Mesendoderm (in vitro differentiated cells): ENCODE results near the gene SHC2.

Source experiments
- DNase-seq: peaks from one replicate; pipeline ENCODE4 v3.0.0; 2013
- H2AK5ac ChIP-seq: 2 replicates; pipeline ENCODE4 v1.6.1; 2013; ENCODE audit warnings: low read length, inconsistent platforms
- H2BK120ac ChIP-seq: 2 replicates; pipeline ENCODE4 v1.6.1; 2013; ENCODE audit warnings: low read depth, mild to moderate bottlenecking, low read length, moderate library complexity, mixed read lengths
- H2BK15ac ChIP-seq: replicated peaks from 2 replicates; pipeline ENCODE4 v1.6.1; 2013; ENCODE audit warnings: low read depth, mild to moderate bottlenecking, moderate library complexity
- H2BK5ac ChIP-seq: 2 replicates; pipeline ENCODE4 v1.6.1; 2013; ENCODE audit warnings: low read length, inconsistent platforms
- H3K18ac ChIP-seq: 2 replicates; pipeline ENCODE4 v1.6.1; 2013; ENCODE audit warnings: mild to moderate bottlenecking, low read length, mixed read lengths
- H3K23ac ChIP-seq: one replicate; pipeline ENCODE4 v1.6.1; 2013; ENCODE audit warnings: low read length
- H3K27ac ChIP-seq: 2 replicates; pipeline ENCODE4 v1.5.1; 2013; ENCODE audit warnings: low read depth, mild to moderate bottlenecking, inconsistent platforms, low read length, moderate library complexity
- H3K27me3 ChIP-seq: 2 replicates; pipeline ENCODE4 v1.6.1; 2013; ENCODE audit warnings: low read length, control low read depth, mild to moderate bottlenecking, inconsistent platforms; ENCODE audit not compliant: insufficient read depth, poor library complexity
- H3K36me3 ChIP-seq: 2 replicates; pipeline ENCODE4 v1.6.1; 2013; ENCODE audit warnings: low read length, inconsistent platforms; ENCODE audit not compliant: control insufficient read depth, insufficient read depth
- H3K4ac ChIP-seq: one replicate; pipeline ENCODE4 v1.6.1; 2013; ENCODE audit warnings: low read depth, mild to moderate bottlenecking, low read length, moderate library complexity
- H3K4me1 ChIP-seq: 2 replicates; pipeline ENCODE4 v1.6.1; 2013; ENCODE audit warnings: low read depth, low read length, inconsistent platforms; ENCODE audit not compliant: control insufficient read depth
- H3K4me2 ChIP-seq: 2 replicates; pipeline ENCODE4 v1.6.1; 2013; ENCODE audit warnings: low read length
- H3K4me3 ChIP-seq: 2 replicates; pipeline ENCODE4 v1.5.1; 2013; ENCODE audit warnings: mild to moderate bottlenecking, low read length
- H3K56ac ChIP-seq: one replicate; pipeline ENCODE4 v1.6.1; 2013; ENCODE audit warnings: low read length
- H3K79me1 ChIP-seq: 2 replicates; pipeline ENCODE4 v1.6.1; 2013; ENCODE audit warnings: low read length, inconsistent platforms
- H3K79me2 ChIP-seq: 2 replicates; pipeline ENCODE4 v1.6.1; 2013; ENCODE audit warnings: mild to moderate bottlenecking, low read length; ENCODE audit not compliant: control insufficient read depth, insufficient read depth
- H3K9ac ChIP-seq: 2 replicates; pipeline ENCODE4 v1.6.1; 2013; ENCODE audit warnings: low read length, inconsistent platforms
- H4K5ac ChIP-seq: one replicate; pipeline ENCODE4 v1.6.1; 2013; ENCODE audit warnings: low read length
- H4K8ac ChIP-seq: one replicate; pipeline ENCODE4 v1.6.1; 2013; ENCODE audit warnings: low read depth, mild to moderate bottlenecking, control low read depth, low read length, moderate library complexity
- WGBS: extraction: QIAGEN DNeasy Blood & Tissue Kit; methylation state at CpG from one replicate; pipeline ENCODE4 v1.1.7; 2013; ENCODE audit warnings: low lambda C conversion rate, missing lambda C conversion rate; ENCODE audit not compliant: insufficient coverage; ENCODE audit errors: extremely low coverage; 5-methylcytosine and 5-hydroxymethylcytosine counted together

The SHC2 gene

GRCh38 chr19:493391-494170, 32.7 kb upstream of the SHC2 start:
- H3K27me3 ChIP-seq, result peaks cover 10% of the 10 kb centered on the region
- no peaks in the 10 kb centered on the region for H3K36me3 ChIP-seq
- H3K4ac ChIP-seq, result no peak overlapping the region
- no peak overlapping the region for H2BK5ac ChIP-seq
- no peak overlapping the region for H2BK15ac ChIP-seq
- no peak overlapping the region for H3K27ac ChIP-seq
- no peaks in the 10 kb centered on the region for H3K79me2 ChIP-seq
- H3K23ac ChIP-seq, result no peak overlapping the region
- DNase-seq, result no peak
- no CpG with 5 or more reads among the region's 23 CpGs for WGBS
- H4K5ac ChIP-seq, result no peak overlapping the region
- H2AK5ac ChIP-seq, result no peak overlapping the region
- H3K56ac ChIP-seq, result no peak overlapping the region
- no peak overlapping the region for H3K18ac ChIP-seq
- no peak overlapping the region for H2BK120ac ChIP-seq
- H3K4me2 ChIP-seq, result no peak overlapping the region
- H3K4me3 ChIP-seq, result no peak overlapping the region
- no peak overlapping the region for H4K8ac ChIP-seq
- no peak overlapping the region for H3K9ac ChIP-seq
- H3K79me1 ChIP-seq, result no peaks in the 10 kb centered on the region
- no peaks in the 10 kb centered on the region for H3K4me1 ChIP-seq

GRCh38 chr19:492091-492531, 31.3 kb upstream of the SHC2 start:
- H3K79me1 ChIP-seq, result no peaks in the 10 kb centered on the region
- no peak overlapping the region for H2AK5ac ChIP-seq
- no peak overlapping the region for H3K4me2 ChIP-seq
- WGBS, result no CpG with 5 or more reads among the region's 19 CpGs
- no peak overlapping the region for H4K5ac ChIP-seq
- H4K8ac ChIP-seq, result no peak overlapping the region
- no peak overlapping the region for H2BK120ac ChIP-seq
- H3K4ac ChIP-seq, result no peak overlapping the region
- DNase-seq, result no peak
- no peak overlapping the region for H3K4me3 ChIP-seq
- H3K4me1 ChIP-seq, result no peaks in the 10 kb centered on the region
- no peak overlapping the region for H3K23ac ChIP-seq
- no peak overlapping the region for H3K56ac ChIP-seq
- no peaks in the 10 kb centered on the region for H3K27me3 ChIP-seq
- H3K9ac ChIP-seq, result no peak overlapping the region
- no peak overlapping the region for H2BK5ac ChIP-seq
- no peak overlapping the region for H3K27ac ChIP-seq
- no peak overlapping the region for H2BK15ac ChIP-seq
- H3K18ac ChIP-seq, result no peak overlapping the region
- no peaks in the 10 kb centered on the region for H3K79me2 ChIP-seq
- no peaks in the 10 kb centered on the region for H3K36me3 ChIP-seq

DNA sequence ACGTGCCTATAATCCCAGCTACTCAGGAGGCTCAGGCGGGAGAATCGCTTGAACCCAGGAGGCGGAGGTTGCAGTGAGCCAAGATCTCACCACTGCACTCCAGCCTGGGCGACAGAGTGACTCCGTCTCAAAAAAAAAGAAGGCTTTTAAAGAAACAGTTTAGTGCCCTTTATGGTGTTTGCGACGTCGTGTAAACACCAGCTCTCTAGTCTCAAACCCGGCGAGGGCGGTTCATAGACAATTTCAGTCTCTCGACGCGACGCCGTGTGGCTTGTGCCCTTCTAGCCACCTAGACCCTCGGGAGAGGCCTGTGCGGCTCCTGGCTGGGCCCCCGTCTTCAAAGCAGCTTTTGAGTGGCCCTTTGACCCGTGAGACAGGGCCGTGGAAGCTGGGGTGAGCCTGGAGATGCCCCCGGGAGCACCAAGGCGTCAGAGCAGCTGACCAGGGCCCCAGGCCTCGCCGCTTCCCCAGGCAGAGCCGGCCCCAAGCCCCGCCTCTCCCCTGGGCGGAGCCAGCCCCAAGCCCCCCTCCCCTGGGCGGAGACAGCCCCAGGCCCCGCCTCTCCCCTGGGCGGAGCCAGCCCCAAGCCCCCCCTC, 30.4 kb upstream of the SHC2 start:
- DNase-seq, result peak; percentile 36
- H3K36me3 ChIP-seq, result no peaks in the 10 kb centered on the region
- no peak overlapping the region for H3K27ac ChIP-seq
- no peaks in the 10 kb centered on the region for H3K79me2 ChIP-seq
- no peak overlapping the region for H3K9ac ChIP-seq
- H3K4me2 ChIP-seq, result no peak overlapping the region
- no peaks in the 10 kb centered on the region for H3K27me3 ChIP-seq
- no peak overlapping the region for H3K4me3 ChIP-seq
- no peak overlapping the region for H2AK5ac ChIP-seq
- no peak overlapping the region for H3K23ac ChIP-seq
- H2BK15ac ChIP-seq, result no peak overlapping the region
- H3K18ac ChIP-seq, result no peak overlapping the region
- H3K4me1 ChIP-seq, result no peaks in the 10 kb centered on the region
- no peaks in the 10 kb centered on the region for H3K79me1 ChIP-seq
- no peak overlapping the region for H3K4ac ChIP-seq
- no peak overlapping the region for H3K56ac ChIP-seq
- H2BK5ac ChIP-seq, result no peak overlapping the region
- H4K8ac ChIP-seq, result no peak overlapping the region
- no CpG with 5 or more reads among the region's 32 CpGs for WGBS
- no peak overlapping the region for H2BK120ac ChIP-seq
- no peak overlapping the region for H4K5ac ChIP-seq

- H3K79me2 ChIP-seq, result no peaks in the 10 kb centered on the region
- peak overlapping the region; percentile 29 for H3K18ac ChIP-seq
- H4K5ac ChIP-seq, result no peak overlapping the region
- no peaks in the 10 kb centered on the region for H3K27me3 ChIP-seq
- peak overlapping the region; percentile 86 for H3K56ac ChIP-seq
- no CpG with 5 or more reads among the region's 61 CpGs for WGBS
- H3K9ac ChIP-seq, result peak overlapping the region; percentile 94
- H3K4me1 ChIP-seq, result no peaks in the 10 kb centered on the region
- DNase-seq, result peak; percentile 63
- no peak overlapping the region for H2AK5ac ChIP-seq
- H3K79me1 ChIP-seq, result no peaks in the 10 kb centered on the region
- H3K4ac ChIP-seq, result no peak overlapping the region
- H3K27ac ChIP-seq, result peak overlapping the region; percentile 36
- no peak overlapping the region for H2BK120ac ChIP-seq
- H3K4me3 ChIP-seq, result peak overlapping the region; percentile 73
- H2BK5ac ChIP-seq, result no peak overlapping the region
- H3K36me3 ChIP-seq, result no peaks in the 10 kb centered on the region
- no peak overlapping the region for H4K8ac ChIP-seq
- H3K4me2 ChIP-seq, result peak overlapping the region; percentile 93
- H3K23ac ChIP-seq, result no peak overlapping the region
- H2BK15ac ChIP-seq, result no peak overlapping the region
These were observed 28.8 kb upstream of the SHC2 start for GRCh38 chr19:489418-490196.

- Histone ChIP-seq H3K36me3 (no peaks in the 10 kb centered on the region), H3K23ac (no peak overlapping the region), H3K4me1 (no peaks in the 10 kb centered on the region), H2BK5ac (peak overlapping the region; percentile 50), H2BK120ac (no peak overlapping the region), H3K4ac (peak overlapping the region; percentile 92), H2BK15ac (no peak overlapping the region), H3K4me3 (peak overlapping the region; percentile 82), H3K27me3 (no peaks in the 10 kb centered on the region), H4K8ac (peak overlapping the region; percentile 68), H3K18ac (peak overlapping the region; percentile 96), H3K27ac (peak overlapping the region; percentile 92), H3K79me2 (no peaks in the 10 kb centered on the region), H3K79me1 (no peaks in the 10 kb centered on the region), H3K56ac (peak overlapping the region; percentile 91), H2AK5ac (no peak overlapping the region), H3K9ac (peak overlapping the region; percentile 94), H4K5ac (no peak overlapping the region), H3K4me2 (peak overlapping the region; percentile 59)
- DNase-seq, result peak; percentile 95
- WGBS, result no CpG with 5 or more reads among the region's 114 CpGs
These were observed 27.9 kb upstream of the SHC2 start for GRCh38 chr19:488505-489417.
